ENCODE results near the gene MYH13.

GRCh38 chr17:10275418-10275817, 97.4 kb downstream of the MYH13 start:
- TF ChIP-seq CTCF (IDR thresholded peaks at IDR 0.05): no peak
- TF ChIP-seq POLR2A (IDR thresholded peaks at IDR 0.05): no peak
- no peak for TF ChIP-seq POLR2AphosphoS5 (IDR thresholded peaks at IDR 0.05)
